T-helper 2 cell treated with Interferon-gamma antibody and Interleukin-4, amounts not matched to agents 100 ng/mL and 5 ng/mL, for 36 hours (primary cell): Measurements from ENCODE around the gene MRPL42. TPM values are rescaled to one million over a fixed set of nuclear protein-coding genes. Genes with fewer than 3 reads are reported as not detected.
"Not testable (repeated sequence)": the region's sequence is repeated elsewhere in the genome, so short reads cannot be mapped to it uniquely, and the experiment has no call there.

Experiments
- intact Hi-C: fragments of 100-400 bp; cut with micrococcal nuclease; formaldehyde crosslinking; loops from one replicate; pipeline ENCODE4 v1.15.1; 2023
- total RNA-seq: library from RNA; stranded (reverse); gene quantifications from 2 replicates; pipeline ENCODE4 v1.2.3, GENCODE V29; 2022

Gene MRPL42
- total RNA-seq, 1 donor from 2014 or later: 68.9 TPM

- intact Hi-C loops: not testable (repeated sequence)
Measured at GRCh38 chr12:93492808-93493207, 25.5 kb downstream of the MRPL42 start.

GRCh38 chr12:93494096-93494495 is 26.8 kb downstream of the MRPL42 start:
- intact Hi-C loops: no loop called here

GRCh38 chr12:93497456-93497855 is 30.1 kb downstream of the MRPL42 start:
- intact Hi-C loops: no loop called here

GRCh38 chr12:93498813-93499212 is 31.5 kb downstream of the MRPL42 start:
- intact Hi-C loops: not testable (repeated sequence)

- intact Hi-C loops: loop anchor here (5.0 to 10.0 kb wide), 2 partner anchors 175 to 513 kb away; partner anchors contain the start of gene CRADD
Measured at GRCh38 chr12:93500201-93500600, 32.9 kb downstream of the MRPL42 start.

- intact Hi-C loops: loop anchor here (5.0 to 10.0 kb wide), 2 partner anchors 174 to 513 kb away; partner anchors contain the start of gene CRADD
Measured at GRCh38 chr12:93500667-93501066, 33.4 kb downstream of the MRPL42 start.

GRCh38 chr12:93502802-93503623 is 35.7 kb downstream of the MRPL42 start:
- intact Hi-C loops: loop anchor here (2.0 to 10.0 kb wide), 5 partner anchors 172 to 516 kb away; partner anchors contain the start of gene CRADD

GRCh38 chr12:93507165-93507564 is 39.9 kb downstream of the MRPL42 start:
- intact Hi-C loops: loop anchor here (1.0 to 10.0 kb wide), 2 partner anchors 62 to 168 kb away; partner anchors contain the start of gene CRADD

GRCh38 chr12:93509506-93509905 is 42.2 kb downstream of the MRPL42 start:
- intact Hi-C loops: loop anchor here (10.0 kb wide), 1 partner anchor 165 kb away; the partner anchor contains the start of gene CRADD

- intact Hi-C loops: no loop called here
Measured at GRCh38 chr12:93514853-93515252, 47.5 kb downstream of the MRPL42 start.

GRCh38 chr12:93518725-93519124 is 51.4 kb downstream of the MRPL42 start:
- intact Hi-C loops: no loop called here

GRCh38 chr12:93519859-93520258 is 52.5 kb downstream of the MRPL42 start:
- intact Hi-C loops: no loop called here

- intact Hi-C loops: no loop called here
Measured at GRCh38 chr12:93520454-93520853, 53.1 kb downstream of the MRPL42 start.

GRCh38 chr12:93521225-93522080 is 54.1 kb downstream of the MRPL42 start:
- intact Hi-C loops: no loop called here

GRCh38 chr12:93524386-93525133 is 57.2 kb downstream of the MRPL42 start:
- intact Hi-C loops: no loop called here

GRCh38 chr12:93526786-93527428 is 59.6 kb downstream of the MRPL42 start:
- intact Hi-C loops: no loop called here

- intact Hi-C loops: no loop called here
Measured at GRCh38 chr12:93530358-93530757, 63.0 kb downstream of the MRPL42 start.

GRCh38 chr12:93533310-93533709 is 66.0 kb downstream of the MRPL42 start:
- intact Hi-C loops: no loop called here

GRCh38 chr12:93536111-93536765 is 68.9 kb downstream of the MRPL42 start:
- intact Hi-C loops: no loop called here
